GM23338 (cell line): ENCODE data around the gene MEF2D. TPM values are rescaled to one million over a fixed set of nuclear protein-coding genes. Genes with fewer than 3 reads are reported as not detected.

ENCODE experiments used
- ATAC-seq: fragments of 200-7000 bp; cut with Tn5 transposase; 3 replicates; pipeline ENCODE4 v1.9.1; 2020
- DNase-seq: peaks from one replicate; pipeline ENCODE4 v3.0.0-alpha.2; 2015; ENCODE audit warnings: low spot score
- H2AFZ ChIP-seq: fragments of 200-600 bp; sonication (generic); 2 replicates; pipeline ENCODE4 v1.8.0; 2016; ENCODE audit warnings: antibody characterized with exemption, mild to moderate bottlenecking, moderate library complexity
- H3F3A ChIP-seq: fragments of 200-600 bp; sonication (generic); replicated peaks from 2 replicates; pipeline ENCODE4 v1.8.0; 2017; ENCODE audit warnings: antibody characterized with exemption, mixed run types, low read depth
- H3K27ac ChIP-seq: fragments of 200-600 bp; sonication (generic); 2 replicates; pipeline ENCODE4 v1.6.1; 2016; ENCODE audit warnings: low read depth
- H3K27me3 ChIP-seq: fragments of 200-600 bp; sonication (generic); 2 replicates; pipeline ENCODE4 v1.8.0; 2016; ENCODE audit warnings: mild to moderate bottlenecking, mixed run types, moderate library complexity; ENCODE audit not compliant: insufficient read depth
- H3K36me3 ChIP-seq: fragments of 200-600 bp; sonication (generic); 2 replicates; pipeline ENCODE4 v1.8.0; 2016; ENCODE audit warnings: mild to moderate bottlenecking; ENCODE audit not compliant: insufficient read depth
- H3K4me1 ChIP-seq: fragments of 200-600 bp; sonication (generic); 2 replicates; pipeline ENCODE4 v1.8.0; 2016; ENCODE audit warnings: mild to moderate bottlenecking, moderate library complexity; ENCODE audit not compliant: insufficient read depth
- H3K4me2 ChIP-seq: fragments of 200-600 bp; sonication (generic); 2 replicates; pipeline ENCODE4 v1.7.1; 2017; ENCODE audit warnings: mixed run types
- H3K4me3 ChIP-seq: fragments of 200-600 bp; sonication (generic); 2 replicates; pipeline ENCODE4 v1.6.1; 2016; ENCODE audit warnings: mixed run types
- H3K79me2 ChIP-seq: fragments of 200-600 bp; sonication (generic); replicated peaks from 2 replicates; pipeline ENCODE4 v1.8.0; 2017; ENCODE audit warnings: mild to moderate bottlenecking; ENCODE audit not compliant: insufficient read depth
- H3K9me2 ChIP-seq: fragments of 200-600 bp; sonication (generic); 2 replicates; pipeline ENCODE4 v1.8.0; 2017; ENCODE audit not compliant: insufficient read depth
- H4K20me1 ChIP-seq: fragments of 200-600 bp; sonication (generic); replicated peaks from 2 replicates; pipeline ENCODE4 v1.8.0; 2017; ENCODE audit warnings: mild to moderate bottlenecking; ENCODE audit not compliant: insufficient read depth
- H3K27ac Mint-ChIP-seq: 2 replicates; pipeline ENCODE4 v1.8.0; 2020; ENCODE audit warnings: inconsistent platforms, mild to moderate bottlenecking, moderate library complexity, mixed read lengths
- H3K27me3 Mint-ChIP-seq: 3 replicates; pipeline ENCODE4 v1.8.0; 2022; ENCODE audit warnings: low read depth, mild to moderate bottlenecking, moderate library complexity, mixed read lengths, inconsistent platforms; ENCODE audit not compliant: insufficient read depth, poor library complexity
- H3K36me3 Mint-ChIP-seq: 3 replicates; pipeline ENCODE4 v1.8.0; 2021; ENCODE audit warnings: low read depth, mild to moderate bottlenecking, inconsistent platforms, moderate library complexity, mixed read lengths
- H3K4me1 Mint-ChIP-seq: 3 replicates; pipeline ENCODE4 v1.8.0; 2020; ENCODE audit warnings: mild to moderate bottlenecking, inconsistent platforms, mixed read lengths
- H3K4me3 Mint-ChIP-seq: 3 replicates; pipeline ENCODE4 v1.8.0; 2021; ENCODE audit warnings: moderate library complexity, mild to moderate bottlenecking, inconsistent platforms, mixed read lengths
- H3K9me3 Mint-ChIP-seq: 3 replicates; pipeline ENCODE4 v1.8.0; 2020; ENCODE audit warnings: moderate library complexity, mild to moderate bottlenecking, inconsistent platforms, mixed read lengths
- CTCF ChIP-seq, 2 experiments: fragments of 200-600 bp in 1 of 2; sonication (generic) in 1 of 2; conservative IDR thresholded peaks; 2 replicates each; pipeline versions ENCODE4 v1.5.1 to v1.6.1; 2016 to 2017; ENCODE audit warnings: antibody characterized with exemption in 2 of 2, low read depth in 2 of 2, mild to moderate bottlenecking in 2 of 2, moderate library complexity in 1 of 2
- POLR2AphosphoS5 ChIP-seq: IDR thresholded peaks from 2 replicates; pipeline ENCODE4 v1.6.1; 2016; ENCODE audit warnings: antibody characterized with exemption, low read depth
- STAT1 ChIP-seq: IDR thresholded peaks from one replicate; pipeline ENCODE4 v1.6.1; 2016; ENCODE audit warnings: antibody characterized with exemption; ENCODE audit not compliant: unreplicated experiment
- ZNF114 ChIP-seq: fragments of 250-450 bp; sonication (Bioruptor Pico); IDR thresholded peaks from 2 replicates; pipeline ENCODE4 v1.5.0; 2020; ENCODE audit warnings: mild to moderate bottlenecking, moderate library complexity
- ZNF462 ChIP-seq: fragments of 250-450 bp; sonication (Bioruptor Pico); IDR thresholded peaks from 2 replicates; pipeline ENCODE4 v1.5.0; 2020; ENCODE audit warnings: mild to moderate bottlenecking, moderate library complexity
- polyA plus RNA-seq: library from polyadenylated mRNA; unstranded; fragments of >200 nt; fragmentation: Nextera tagmentation; extraction: Ambion mirVana; gene quantifications from 2 replicates; pipeline ENCODE4 v1.2.1, GENCODE V29; 2016
- total RNA-seq: library from RNA; depleted of rRNA; stranded (reverse); fragments of >200 nt; shearing (Covaris generic); gene quantifications from 2 replicates; pipeline ENCODE4 v1.2.3, GENCODE V29; 2014
- TF ChIP-seq, protein P1 (sequence below): IDR thresholded peaks from one replicate; pipeline ENCODE4 v1.6.1; 2018; ENCODE audit warnings: antibody characterized with exemption; ENCODE audit not compliant: unreplicated experiment

Gene MEF2D
- total and polyA plus RNA-seq, 2 experiments from 2014 or later: 10.6 to 15.5 TPM

GRCh38 chr1:156440654-156441437 lies 59.7 kb downstream of the MEF2D start (continued):
- no peak for TF ChIP-seq ZNF462 (CRISPR knock-in tag)
- TF ChIP-seq STAT1: no peak
- TF ChIP-seq ZNF114 (CRISPR knock-in tag): no peak
- TF ChIP-seq POLR2AphosphoS5: no peak

DNA sequence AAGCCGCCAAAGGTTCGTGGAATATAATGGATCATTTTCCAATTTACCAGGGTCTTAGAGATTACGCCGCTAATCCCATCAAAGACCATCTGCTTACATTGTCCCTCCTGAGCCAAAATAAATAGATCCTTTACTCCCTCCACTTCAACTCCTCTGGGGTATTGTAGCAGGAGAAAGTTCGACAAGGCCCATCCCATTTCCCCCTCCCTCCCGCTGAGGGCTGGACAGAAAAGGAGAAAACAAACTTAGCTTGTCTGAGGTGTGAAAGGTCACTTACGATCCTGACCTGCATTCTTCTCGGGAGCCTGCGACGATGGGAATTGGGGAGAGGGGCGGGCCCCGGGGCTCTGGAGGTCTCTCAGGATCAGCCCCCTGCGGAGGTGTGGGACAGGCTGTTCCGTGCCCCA lies 60.8 kb downstream of the MEF2D start:
- Mint-ChIP-seq H3K9me3 (peaks cover 3% of the 10 kb centered on the region; the same call in 1 of the 3 replicates), H3K27me3 (peaks cover 89% of the 10 kb centered on the region), H3K4me1 (peaks cover 45% of the 10 kb centered on the region), H3K36me3 (no peaks in the 10 kb centered on the region; the same call in 2 of the 3 replicates), H3K4me3 (peak overlapping the region; percentile 64), H3K27ac (no peak overlapping the region)
- Histone ChIP-seq H3K36me3 (no peaks in the 10 kb centered on the region), H3K79me2 (no peaks in the 10 kb centered on the region), H3K4me2 (peak overlapping the region; percentile 75), H3K4me3 (peak overlapping the region; percentile 45), H2AFZ (no peak overlapping the region), H3F3A (peaks cover 43% of the 10 kb centered on the region), H3K27me3 (peaks cover 98% of the 10 kb centered on the region), H4K20me1 (peaks cover 20% of the 10 kb centered on the region), H3K4me1 (peaks cover 45% of the 10 kb centered on the region), H3K9me2 (no peaks in the 10 kb centered on the region), H3K27ac (no peak overlapping the region)
- ATAC-seq (peak; percentile 52), DNase-seq (peak; percentile 90)
- TF ChIP-seq, protein P1, sequence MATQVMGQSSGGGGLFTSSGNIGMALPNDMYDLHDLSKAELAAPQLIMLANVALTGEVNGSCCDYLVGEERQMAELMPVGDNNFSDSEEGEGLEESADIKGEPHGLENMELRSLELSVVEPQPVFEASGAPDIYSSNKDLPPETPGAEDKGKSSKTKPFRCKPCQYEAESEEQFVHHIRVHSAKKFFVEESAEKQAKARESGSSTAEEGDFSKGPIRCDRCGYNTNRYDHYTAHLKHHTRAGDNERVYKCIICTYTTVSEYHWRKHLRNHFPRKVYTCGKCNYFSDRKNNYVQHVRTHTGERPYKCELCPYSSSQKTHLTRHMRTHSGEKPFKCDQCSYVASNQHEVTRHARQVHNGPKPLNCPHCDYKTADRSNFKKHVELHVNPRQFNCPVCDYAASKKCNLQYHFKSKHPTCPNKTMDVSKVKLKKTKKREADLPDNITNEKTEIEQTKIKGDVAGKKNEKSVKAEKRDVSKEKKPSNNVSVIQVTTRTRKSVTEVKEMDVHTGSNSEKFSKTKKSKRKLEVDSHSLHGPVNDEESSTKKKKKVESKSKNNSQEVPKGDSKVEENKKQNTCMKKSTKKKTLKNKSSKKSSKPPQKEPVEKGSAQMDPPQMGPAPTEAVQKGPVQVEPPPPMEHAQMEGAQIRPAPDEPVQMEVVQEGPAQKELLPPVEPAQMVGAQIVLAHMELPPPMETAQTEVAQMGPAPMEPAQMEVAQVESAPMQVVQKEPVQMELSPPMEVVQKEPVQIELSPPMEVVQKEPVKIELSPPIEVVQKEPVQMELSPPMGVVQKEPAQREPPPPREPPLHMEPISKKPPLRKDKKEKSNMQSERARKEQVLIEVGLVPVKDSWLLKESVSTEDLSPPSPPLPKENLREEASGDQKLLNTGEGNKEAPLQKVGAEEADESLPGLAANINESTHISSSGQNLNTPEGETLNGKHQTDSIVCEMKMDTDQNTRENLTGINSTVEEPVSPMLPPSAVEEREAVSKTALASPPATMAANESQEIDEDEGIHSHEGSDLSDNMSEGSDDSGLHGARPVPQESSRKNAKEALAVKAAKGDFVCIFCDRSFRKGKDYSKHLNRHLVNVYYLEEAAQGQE: peak; percentile 30
- no peak for TF ChIP-seq CTCF (conservative IDR thresholded peaks at IDR 0.05; ENCODE audit: low read depth in 2 of 2)
